ENCODE data around the gene PRM2. TPM values are rescaled to one million over a fixed set of nuclear protein-coding genes. Genes with fewer than 3 reads are reported as not detected.

PRM2 gene
- total RNA-seq, 2 donors from 2014 or later: not detected

GRCh38 chr16:11225677-11226549 lies 50.4 kb downstream of the PRM2 start:
- Mint-ChIP-seq H3K9me3 (no peaks in the 10 kb centered on the region), H3K27ac (no peak overlapping the region), H3K4me1 (peaks cover 2% of the 10 kb centered on the region), H3K4me3 (no peak overlapping the region), H3K27me3 (ENCODE audit: insufficient read depth) (peaks cover 2% of the 10 kb centered on the region), H3K36me3 (ENCODE audit: low read depth) (no peaks in the 10 kb centered on the region)
- WGBS, 2 experiments (ENCODE audit: insufficient coverage in 1 of 2, insufficient read length in 1 of 2): 82 to 89% methylated on average over 15 to 18 of the region's 18 CpGs
- Histone ChIP-seq H3K9ac (ENCODE audit: extremely low read depth, low read length, poor library complexity, severe bottlenecking) (no peak overlapping the region), H3K9me3 (ENCODE audit: control insufficient read depth, low read length) (no peaks in the 10 kb centered on the region), H3K27ac (ENCODE audit: low read depth, low read length) (no peak overlapping the region), H3K4me3 (ENCODE audit: low read length) (no peak overlapping the region), H3K4me1 (ENCODE audit: control insufficient read depth, insufficient read depth, low read length) (no peaks in the 10 kb centered on the region), H3K36me3 (ENCODE audit: control insufficient read depth, insufficient read depth, low read length) (no peaks in the 10 kb centered on the region), H3K27me3 (ENCODE audit: control insufficient read depth, insufficient read depth, low read length, poor library complexity, severe bottlenecking) (no peaks in the 10 kb centered on the region)
- TF ChIP-seq, protein P1, sequence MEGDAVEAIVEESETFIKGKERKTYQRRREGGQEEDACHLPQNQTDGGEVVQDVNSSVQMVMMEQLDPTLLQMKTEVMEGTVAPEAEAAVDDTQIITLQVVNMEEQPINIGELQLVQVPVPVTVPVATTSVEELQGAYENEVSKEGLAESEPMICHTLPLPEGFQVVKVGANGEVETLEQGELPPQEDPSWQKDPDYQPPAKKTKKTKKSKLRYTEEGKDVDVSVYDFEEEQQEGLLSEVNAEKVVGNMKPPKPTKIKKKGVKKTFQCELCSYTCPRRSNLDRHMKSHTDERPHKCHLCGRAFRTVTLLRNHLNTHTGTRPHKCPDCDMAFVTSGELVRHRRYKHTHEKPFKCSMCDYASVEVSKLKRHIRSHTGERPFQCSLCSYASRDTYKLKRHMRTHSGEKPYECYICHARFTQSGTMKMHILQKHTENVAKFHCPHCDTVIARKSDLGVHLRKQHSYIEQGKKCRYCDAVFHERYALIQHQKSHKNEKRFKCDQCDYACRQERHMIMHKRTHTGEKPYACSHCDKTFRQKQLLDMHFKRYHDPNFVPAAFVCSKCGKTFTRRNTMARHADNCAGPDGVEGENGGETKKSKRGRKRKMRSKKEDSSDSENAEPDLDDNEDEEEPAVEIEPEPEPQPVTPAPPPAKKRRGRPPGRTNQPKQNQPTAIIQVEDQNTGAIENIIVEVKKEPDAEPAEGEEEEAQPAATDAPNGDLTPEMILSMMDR (conservative IDR thresholded peaks at IDR 0.05): no peak
- no peak for DNase-seq

Small RNA genes within 50 kb of the gene (microRNA-seq; reads per million reads assigned to microRNA genes)
- gene MIR548H2 (ENCODE audit: borderline microRNAs expressed): not detected

Other genes with a start within 250 kb of the PRM2 start
- 1 to 10 TPM; 5.6 to 7.2 TPM for gene SOCS1, start 20.3 kb downstream of the PRM2 start, total RNA-seq
- not detected for gene TNP2, start 7.2 kb downstream of the PRM2 start, total RNA-seq
- gene PRM3, start 2.9 kb downstream of the PRM2 start, total RNA-seq: not detected
- not detected for gene PRM1, start 4.8 kb upstream of the PRM2 start, total RNA-seq
- gene RMI2, start 69.0 kb upstream of the PRM2 start, total RNA-seq: 10 to 100 TPM; 55.2 to 62.3 TPM

Measured in endodermal cell (in vitro differentiated cells).